Right renal cortex interstitium (tissue), 3 donors: ENCODE data around the gene GOLGA6A. TPM values are rescaled to one million over a fixed set of nuclear protein-coding genes. Genes with fewer than 3 reads are reported as not detected.
A peak's percentile ranks its signal among the peaks of the same experiment; 100 is the strongest.
"Not testable (repeated sequence)": the region's sequence is repeated elsewhere in the genome, so short reads cannot be mapped to it uniquely, and the experiment has no call there.

ENCODE experiments used
- DNase-seq, 3 donors: peaks; one replicate each; pipeline ENCODE4 v3.0.0-alpha.2; 2013; ENCODE audit warnings: low read depth in 3 of 3, low spot score in 2 of 3
- polyA plus RNA-seq, 3 donors: library from polyadenylated mRNA; unstranded; fragments of 120-200 nt; gene quantifications; one replicate each; pipeline ENCODE4 v1.2.1, GENCODE V29; 2013; ENCODE audit not compliant: insufficient read length in 3 of 3

The GOLGA6A gene
- polyA plus RNA-seq, 3 donors: 0.04 to 0.36 (median 0.26) TPM

DNA sequence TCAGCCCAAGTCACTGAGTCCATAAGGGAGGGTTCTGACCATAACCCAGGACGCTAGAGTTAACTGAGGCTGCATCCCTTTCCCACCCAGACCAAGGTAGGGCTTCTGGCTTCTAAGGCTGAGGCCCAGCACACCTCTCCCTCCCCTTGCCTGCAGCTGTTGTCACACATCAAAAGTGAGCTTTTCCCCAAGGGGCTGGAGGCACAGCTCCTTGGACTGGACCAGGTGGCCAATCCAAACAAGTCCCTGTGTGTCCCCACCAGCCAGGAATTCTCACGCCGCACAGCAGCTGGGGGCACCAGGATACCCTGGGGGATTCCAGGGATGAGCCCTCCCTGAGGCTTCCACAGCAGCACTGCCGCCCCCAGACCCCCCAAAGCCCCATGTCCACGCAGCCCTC lies 25.8 kb upstream of the GOLGA6A start:
- no peak for DNase-seq

DNA sequence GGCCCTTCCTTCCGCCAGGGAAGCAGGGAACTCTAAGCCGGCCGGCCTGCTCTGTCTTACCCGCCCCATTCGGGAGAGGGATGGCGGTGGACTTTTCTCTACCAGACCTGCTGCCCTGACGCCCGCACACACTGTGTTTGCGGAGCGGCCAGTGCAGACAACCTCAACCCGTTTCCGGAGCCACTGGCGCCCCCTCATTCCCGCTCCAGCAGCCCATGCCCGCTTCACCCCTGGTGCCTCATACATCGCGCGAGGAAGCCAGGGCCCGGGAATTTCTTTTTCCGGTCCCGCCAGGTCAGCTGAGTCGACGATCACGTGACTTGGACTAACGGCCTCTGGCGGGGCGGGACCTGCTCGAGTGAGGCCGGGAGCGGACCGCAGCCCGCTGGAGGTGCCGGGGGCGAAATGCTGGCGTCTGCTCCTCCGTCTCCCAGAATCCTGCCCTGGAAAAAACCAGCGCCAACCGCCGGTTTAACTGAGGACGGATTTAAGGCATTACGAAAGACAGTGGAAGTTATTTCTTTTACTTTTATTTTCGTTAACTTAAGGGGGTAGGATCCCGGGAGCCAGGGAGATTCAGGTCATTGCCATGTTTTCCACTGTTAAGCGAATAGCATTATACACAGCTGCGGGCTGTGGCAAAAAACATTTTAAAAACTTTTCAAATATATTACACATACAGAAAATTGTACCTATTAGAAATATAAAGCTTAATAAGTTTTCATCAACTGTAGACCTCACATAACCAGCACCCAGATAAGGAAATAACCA lies 17.8 kb upstream of the GOLGA6A start:
- DNase-seq: peak; percentile 62 to 82 (median 70)

DNA sequence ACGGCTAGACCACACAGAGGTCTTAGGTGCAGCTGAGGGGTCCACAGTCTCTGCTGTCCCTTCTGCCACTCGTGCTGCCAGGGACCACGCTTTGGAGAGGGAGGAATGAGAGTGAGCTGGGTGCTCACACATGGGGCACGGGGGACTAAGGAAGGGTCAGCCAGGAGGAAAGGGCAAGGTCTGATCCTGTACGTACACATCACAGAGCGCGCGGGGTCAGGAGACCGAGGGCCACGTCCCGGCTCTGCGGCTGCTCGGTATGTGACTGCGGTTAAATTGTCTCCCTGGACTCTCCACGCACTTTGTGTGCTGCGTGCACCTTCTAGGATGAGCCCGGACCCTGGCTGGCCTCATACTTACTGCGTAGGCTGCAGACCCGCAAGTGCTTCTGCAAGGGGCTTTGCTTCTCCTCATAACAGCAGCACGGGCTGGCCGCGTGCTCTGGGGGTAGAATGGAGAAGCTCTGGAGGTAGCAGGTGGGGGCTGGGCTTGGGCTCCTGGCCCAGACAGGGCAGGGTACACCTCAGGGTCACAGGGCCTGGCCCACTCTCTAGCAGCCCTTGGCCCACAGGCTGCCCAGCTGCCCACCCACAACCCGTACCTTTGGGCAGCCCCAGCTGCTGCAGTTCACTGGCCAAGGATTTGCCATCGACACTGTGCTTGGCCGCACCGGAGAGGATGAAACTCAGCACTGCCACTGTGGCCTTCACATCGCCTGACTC lies 14.6 kb upstream of the GOLGA6A start:
- DNase-seq: not testable (repeated sequence)

DNA sequence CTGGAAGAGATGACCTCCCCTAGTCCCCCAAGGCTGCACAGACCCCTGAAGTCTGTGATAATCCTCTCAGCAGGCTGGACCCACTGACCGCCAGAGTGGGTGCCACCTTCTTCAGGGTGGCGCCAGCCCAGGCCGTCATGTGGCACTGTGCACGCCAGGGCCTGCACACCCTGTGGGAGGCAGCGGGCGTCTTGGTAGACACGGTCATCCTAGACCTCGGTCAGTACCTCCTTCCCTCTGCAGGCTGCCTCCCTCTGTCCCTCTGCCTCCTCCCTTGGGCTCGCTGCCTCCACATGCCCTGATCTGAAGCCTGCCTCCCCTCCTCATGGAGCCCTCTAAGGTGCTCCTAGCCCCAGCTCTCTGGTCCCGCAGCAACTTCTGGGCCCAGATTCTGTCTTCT lies 13.3 kb upstream of the GOLGA6A start:
- not testable (repeated sequence) for DNase-seq

DNA sequence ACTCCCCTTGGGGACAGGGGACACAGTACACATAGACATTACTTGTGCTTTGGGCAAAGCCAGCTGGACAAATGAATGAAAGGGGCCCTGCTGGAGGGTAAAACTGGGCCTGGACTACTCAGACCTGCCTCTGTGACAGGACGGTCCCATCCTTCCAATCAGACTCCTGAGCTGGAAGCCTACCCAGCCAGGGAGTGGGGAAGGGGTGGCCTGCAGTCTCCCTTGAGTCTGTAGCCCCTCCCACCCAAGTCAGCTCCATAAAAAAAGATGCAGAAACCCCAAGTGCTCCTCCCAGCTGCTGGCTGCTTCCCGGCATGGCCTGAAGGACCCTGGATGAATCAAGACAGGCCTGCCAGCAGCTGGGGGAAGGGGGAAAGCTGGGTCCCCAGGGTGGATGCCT lies 12.2 kb upstream of the GOLGA6A start:
- not testable (repeated sequence) for DNase-seq

DNA sequence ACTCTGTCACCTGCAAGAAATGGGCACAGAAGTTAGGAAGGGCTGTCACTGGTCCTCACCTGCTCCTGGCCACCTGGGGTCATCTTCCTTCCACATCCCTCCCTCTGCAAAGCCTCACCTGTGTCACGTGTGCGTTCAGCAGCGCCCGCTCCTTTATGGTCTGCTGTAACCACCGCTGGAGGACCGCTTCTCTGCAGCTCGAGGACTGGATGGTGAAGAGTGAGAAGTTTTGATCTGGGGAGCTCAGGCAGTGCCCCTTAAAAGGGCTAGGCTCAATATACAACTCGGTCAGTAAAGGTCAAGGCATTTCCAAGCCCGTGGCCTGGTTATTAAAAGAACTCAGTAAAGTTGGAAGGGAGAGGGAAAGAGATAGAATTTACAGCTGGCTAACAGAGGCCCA lies 6.6 kb downstream of the GOLGA6A start:
- not testable (repeated sequence) for DNase-seq

DNA sequence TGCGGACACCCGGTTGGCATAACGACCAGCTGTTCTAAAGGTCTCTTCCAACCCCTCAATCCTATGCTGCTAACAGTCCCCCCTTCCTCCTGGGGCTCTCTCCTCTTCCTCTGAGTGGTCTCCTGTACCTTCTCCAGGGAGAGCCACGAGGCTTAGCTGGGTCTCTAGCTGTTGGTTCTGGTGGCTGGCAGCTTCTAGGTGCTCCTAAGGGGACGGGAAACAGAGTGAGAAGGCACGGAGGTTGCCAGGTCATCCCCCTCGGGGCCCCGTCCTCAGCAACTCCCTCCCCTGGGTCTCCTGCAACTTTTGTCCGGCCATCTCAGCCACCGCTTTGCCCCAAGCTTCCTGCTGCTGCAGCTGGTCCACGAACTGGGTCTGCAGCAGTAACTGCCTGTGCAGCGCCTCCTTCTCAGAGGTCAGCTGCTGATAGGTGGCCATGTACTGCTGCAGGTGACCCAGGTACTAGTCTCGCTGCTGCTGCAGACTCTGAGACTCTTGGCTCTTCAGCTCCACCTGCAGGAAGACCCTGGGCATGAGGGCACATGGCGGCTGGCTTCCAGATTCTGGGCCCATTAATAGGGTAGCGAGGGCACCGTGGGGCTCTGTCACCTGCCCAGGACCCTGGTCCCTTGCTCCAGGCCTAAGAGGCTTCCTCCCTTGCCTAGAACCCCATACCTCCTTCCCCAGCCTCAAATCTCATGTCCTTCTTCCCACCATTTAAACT lies 9.6 kb downstream of the GOLGA6A start:
- not testable (repeated sequence) for DNase-seq

DNA sequence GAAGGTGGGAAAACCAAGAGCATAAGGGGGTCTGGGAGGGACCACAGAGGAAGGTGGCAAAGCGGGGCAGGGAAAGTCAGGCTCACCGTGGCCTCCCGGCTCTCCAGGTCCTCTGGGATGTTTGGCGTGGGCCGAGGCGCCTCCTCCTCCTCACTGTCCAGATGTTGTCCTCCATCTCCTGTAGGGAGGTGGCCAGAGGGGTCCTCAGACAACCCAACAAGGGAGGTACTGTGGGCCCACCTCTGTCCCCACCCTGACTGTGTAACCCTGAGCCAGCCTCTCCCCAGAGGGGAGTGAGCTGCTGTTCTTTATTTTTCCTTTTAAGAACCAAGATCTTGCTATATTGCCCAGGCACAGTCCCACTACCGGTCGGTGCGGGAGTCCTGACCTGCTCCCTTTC lies 10.2 kb downstream of the GOLGA6A start:
- not testable (repeated sequence) for DNase-seq

DNA sequence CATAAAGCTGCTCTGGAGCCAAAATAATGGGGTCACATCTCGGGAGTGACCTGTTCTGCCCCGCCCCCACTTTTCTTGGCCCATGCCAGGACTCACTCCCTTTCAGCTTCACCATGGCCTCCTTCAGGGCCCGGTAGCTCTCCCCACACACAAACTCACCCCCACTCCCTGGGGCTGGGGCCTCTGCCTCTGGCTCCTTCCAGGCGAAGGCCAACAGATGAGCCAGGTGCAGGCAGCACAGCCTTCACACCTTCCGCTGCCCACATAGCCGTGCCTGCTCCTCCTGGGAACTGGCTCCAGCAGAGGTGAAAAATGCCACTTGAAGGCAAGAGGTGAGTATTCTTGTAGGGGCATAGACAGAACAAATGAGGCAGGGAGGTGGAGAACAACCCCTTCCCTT lies 10.7 kb downstream of the GOLGA6A start:
- DNase-seq: not testable (repeated sequence)

DNA sequence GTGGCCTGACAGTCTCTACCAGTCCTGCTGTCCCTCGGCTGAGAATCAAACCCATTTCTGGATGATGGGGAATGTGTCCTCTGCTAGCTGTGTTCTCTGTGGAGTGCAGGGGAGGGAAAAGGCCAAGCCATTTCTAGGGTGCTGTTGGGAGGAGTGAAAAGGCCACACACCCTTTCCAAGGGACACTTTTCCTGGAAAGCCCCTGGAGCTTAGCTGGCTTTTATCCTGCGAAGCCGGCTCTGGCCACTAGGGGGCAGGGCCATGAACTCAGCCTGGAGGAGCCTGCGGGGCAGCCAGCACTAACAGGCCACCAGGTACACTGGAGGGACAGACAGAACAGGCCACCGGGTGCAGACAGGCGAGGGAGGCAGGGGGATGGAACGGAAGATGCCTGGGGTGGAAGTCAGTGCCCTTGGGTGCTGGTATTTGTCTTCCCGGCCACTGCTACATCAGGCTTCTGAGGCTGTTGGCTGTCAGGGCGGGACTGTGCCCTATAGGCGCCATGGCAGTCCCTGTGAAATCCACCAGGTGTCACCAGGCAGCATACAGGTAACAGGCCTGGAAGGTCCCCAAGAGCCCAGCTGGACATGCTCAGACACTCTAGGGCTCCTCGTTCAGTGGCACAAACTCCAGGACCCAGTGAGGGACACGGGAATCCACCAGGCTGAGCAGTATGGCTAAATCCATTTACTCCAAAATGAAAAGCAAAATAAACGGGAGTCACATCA lies 16.5 kb downstream of the GOLGA6A start:
- DNase-seq: not testable (repeated sequence)

DNA sequence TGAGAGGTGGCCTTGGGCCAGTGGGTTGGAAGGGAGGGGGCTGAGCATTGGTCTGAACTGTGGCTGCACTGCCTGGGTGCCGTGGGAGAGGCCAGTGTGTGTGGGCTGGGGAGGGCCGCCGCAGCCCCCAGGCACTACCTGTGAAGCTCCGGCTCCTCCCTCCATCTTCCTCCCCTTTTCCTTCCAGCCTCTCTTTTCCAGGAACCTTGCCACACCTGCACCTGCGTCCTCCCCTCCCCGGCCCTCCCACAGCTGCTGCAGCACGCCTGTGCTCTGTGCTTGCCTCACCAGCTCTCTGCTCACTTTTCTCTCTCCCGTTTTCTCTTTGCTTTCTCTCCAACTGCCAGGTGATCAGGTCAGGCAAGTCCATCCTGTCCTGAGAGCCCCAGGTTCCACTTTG lies 17.5 kb downstream of the GOLGA6A start:
- not testable (repeated sequence) for DNase-seq

DNA sequence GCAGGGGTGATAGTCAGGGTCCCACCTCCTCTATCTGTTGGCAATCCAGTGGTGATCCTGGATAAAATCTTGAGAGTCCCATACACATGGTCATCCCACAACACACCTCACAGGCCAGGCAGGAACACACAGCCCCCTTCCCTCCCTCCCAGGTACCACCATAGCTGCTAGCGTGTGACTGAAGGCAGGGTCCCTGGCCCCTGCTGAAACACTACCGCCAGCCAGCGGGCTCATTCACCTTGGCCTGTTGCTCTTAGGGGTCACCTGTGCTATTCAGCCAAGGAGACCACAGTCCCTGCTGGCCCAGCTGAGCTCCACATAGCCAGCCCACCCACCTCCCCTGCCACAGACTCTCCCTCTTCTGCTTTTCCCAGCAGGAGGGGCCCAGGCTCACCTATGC lies 18.2 kb downstream of the GOLGA6A start:
- DNase-seq: not testable (repeated sequence)

DNA sequence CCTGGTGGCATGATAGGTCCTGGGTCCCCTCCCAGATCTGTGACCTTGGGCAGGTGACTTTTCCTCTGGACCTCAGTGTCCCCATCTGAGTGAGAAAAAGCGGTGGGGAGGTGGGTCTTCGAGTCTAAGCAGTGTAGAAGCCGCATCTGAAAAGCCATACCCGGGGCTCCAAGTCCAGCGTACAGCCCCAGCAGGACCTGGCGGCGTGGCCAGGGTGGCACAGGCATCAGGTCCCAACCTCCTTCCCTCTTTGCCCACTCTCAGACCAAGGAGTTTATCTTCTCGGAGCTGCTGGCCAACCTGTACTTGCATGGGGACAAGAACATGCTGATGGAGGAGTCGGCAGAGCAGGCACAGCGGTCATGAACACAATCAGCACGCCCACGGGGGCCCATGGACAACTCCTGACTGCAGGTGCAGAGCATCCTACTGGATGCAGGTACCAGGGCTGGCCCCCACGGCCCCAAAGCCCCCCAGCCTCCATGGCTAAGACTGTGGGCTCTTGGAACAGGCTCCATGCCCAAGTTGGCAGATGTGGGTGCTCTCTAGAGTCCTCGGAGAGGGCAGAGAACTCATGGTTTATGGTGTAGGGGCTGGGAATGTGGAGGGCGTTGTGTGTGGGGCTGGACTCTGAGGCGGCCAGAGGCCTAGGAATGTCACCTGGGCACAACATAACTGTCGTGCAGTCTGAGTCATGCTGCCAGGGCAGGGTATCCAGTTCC lies 18.8 kb downstream of the GOLGA6A start:
- not testable (repeated sequence) for DNase-seq

DNA sequence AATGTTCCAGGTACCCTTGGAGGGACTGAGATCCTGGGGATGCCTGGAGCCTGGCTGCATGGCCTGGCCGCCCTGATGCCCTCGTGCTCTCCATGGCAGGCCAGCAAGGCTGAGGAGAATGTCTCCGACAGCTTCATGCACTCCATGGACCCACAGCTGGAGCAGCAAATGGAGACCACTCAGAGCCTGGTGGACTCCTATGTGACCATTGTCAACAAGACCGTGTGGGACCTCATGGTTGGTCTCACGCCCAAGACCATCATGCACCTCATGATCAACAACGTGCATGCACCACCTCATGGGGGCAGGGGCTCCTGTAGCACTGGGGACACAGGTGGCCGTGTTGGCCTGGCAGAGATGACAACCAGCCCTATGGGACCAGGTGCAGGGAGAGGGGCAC lies 19.7 kb downstream of the GOLGA6A start:
- DNase-seq: no peak

DNA sequence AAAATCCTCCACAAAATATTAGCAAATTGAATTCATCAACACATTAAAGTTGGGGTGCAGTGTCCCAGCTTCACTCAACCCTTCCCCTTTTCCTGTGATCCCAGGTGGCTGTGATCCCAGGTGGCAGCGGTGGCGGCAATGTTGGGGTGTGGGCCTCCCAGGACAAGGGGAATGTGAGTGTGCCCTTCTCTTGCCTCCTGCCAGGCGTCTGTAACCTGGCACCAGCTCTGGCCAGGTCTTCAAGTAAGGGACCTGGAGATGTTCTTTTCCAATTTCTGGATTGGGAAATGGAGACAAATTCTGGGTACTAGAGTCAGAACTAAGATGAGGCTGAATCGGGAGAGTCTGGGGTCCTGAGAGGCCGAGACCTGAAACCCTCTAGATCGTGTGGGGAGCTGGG lies 20.1 kb downstream of the GOLGA6A start:
- no peak for DNase-seq

DNA sequence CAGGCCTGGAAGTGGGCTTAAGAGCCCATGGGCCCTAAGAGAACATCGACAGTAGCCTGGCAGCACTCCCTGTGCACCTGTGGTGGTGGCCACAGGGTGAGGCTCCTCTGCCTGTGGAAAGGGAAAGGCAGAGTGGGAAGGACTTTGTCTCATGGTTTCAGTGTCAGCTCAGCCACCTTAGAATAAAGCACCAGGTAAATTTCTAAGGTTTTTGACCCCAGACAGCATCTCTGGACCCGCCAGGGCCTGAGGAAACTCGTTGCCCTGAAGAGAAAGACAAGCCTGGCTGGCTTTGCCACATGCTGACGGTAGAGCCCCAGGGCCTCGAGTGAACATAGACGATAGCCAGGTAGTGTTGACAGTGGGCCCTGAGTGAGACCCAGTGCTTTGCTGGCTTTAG lies 22.1 kb downstream of the GOLGA6A start:
- DNase-seq: no peak

DNA sequence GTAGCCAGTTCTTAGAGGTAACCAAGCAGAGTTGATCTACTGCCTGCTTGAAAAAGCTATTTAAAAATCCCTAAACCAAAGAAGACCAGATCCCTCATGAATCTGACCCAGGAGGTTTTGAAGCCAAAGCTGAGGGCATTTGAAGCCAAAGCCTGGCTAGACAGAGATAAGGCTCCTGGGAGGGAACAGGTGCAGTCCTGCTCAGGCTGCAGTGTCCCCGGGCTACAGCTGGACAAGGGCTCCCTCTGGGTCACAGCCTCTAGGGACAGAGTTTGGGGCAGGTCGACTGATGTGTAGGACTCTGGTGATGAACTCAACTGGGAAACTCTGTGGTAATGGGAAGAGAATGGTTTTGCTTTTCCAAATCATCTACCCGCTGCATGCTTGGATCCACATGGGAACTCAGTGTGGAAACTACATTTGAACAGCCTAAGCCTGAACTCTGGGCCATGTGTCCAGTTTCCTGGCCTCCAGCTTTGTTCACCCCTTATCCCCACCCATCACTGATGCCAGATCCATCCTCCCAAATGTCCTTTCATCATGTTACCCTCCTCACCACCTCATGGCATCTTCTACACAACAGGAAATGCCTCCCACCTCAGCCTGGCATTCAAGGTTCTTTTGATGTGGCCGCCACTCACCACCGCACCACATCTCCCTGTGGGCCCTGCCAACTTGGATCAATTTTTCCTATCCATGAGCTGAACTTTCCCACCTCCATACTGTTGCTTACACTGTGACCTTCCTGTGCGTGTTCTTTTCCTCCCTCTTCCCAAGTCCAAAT lies 23.1 kb downstream of the GOLGA6A start:
- not testable (repeated sequence) for DNase-seq

DNA sequence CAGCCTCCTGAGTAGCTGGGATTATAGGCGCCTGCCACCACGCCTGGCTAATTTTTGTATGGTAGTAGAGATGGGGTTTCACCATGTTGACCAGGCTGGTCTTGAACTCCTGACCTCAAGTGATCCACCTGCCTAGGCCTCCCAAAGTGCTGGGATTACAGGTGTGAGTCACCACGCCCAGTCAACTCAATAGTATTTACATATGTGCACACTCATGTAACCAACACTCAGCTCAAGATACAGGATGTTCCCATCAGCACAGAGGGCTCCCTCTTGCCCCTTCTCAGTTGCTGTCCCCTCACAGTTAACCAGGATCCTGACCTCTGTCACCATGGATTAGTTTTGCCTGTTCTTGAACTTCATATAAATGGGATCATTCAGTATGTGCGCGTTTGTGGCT lies 26.0 kb downstream of the GOLGA6A start:
- not testable (repeated sequence) for DNase-seq

DNA sequence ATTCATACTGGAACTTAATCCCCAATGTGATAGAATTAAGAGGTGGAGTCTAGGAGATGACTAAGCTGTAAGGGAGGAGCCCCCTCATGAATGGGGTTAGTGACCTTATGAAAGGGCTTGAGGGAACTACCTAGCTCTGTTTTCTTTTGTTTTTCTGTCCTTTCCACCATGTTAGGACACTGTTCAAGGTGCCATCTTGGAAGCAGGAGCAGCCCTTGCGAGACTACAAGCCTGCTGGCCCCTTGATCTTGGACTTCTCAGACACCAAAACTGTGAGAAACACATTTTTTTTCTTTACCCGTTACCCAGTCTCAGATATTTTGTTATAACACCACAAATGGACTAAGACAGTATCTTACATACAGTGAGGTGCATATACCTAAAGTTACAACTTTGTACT lies 26.5 kb downstream of the GOLGA6A start:
- no peak for DNase-seq
